NT2/D1 (cell line): ENCODE results near the gene SHC3.

Experiments used
- SUZ12 ChIP-seq: IDR thresholded peaks from 2 replicates; pipeline ENCODE4 v1.6.1; 2011; ENCODE audit not compliant: insufficient read length, insufficient read depth; ENCODE audit errors: extremely low read depth
- YY1 ChIP-seq: IDR thresholded peaks from 2 replicates; pipeline ENCODE4 v1.6.1; 2011; ENCODE audit not compliant: insufficient read length, insufficient read depth
- ZNF274 ChIP-seq: IDR thresholded peaks from 2 replicates; pipeline ENCODE4 v1.6.1; 2011; ENCODE audit warnings: mild to moderate bottlenecking, low read depth, low read length

- no peak for TF ChIP-seq ZNF274
- no peak for TF ChIP-seq YY1
- no peak for TF ChIP-seq SUZ12
These were observed 165.0 kb downstream of the SHC3 start for GRCh38 chr9:89013660-89014059.
